Sigmoid colon (tissue), 4 donors: ENCODE data around the gene NTM.

Source experiments
- CTCF ChIP-seq, 4 experiments: fragments of 450-650 bp in 3 of 4; fragments of 200-600 bp in 1 of 4; IDR thresholded peaks; one replicate each; pipeline ENCODE4 v1.5.1; 2016 to 2019; ENCODE audit warnings: antibody characterized with exemption in 4 of 4, mild to moderate bottlenecking in 3 of 4, moderate library complexity in 2 of 4
- EP300 ChIP-seq, 4 donors: sonication (generic); formaldehyde crosslinking; IDR thresholded peaks; one replicate each; pipeline ENCODE4 v1.6.1; 2017; ENCODE audit warnings: antibody characterized with exemption in 4 of 4
- POLR2A ChIP-seq, 2 donors: fragments of 450-650 bp; IDR thresholded peaks; one replicate each; pipeline ENCODE4 v1.6.1; 2016; ENCODE audit warnings: antibody characterized with exemption in 2 of 2, mild to moderate bottlenecking in 2 of 2, moderate library complexity in 2 of 2
- POLR2AphosphoS5 ChIP-seq, 4 donors: sonication (generic); formaldehyde crosslinking; IDR thresholded peaks; one replicate each; pipeline ENCODE4 v1.6.1; 2017; ENCODE audit warnings: antibody characterized with exemption in 4 of 4

GRCh38 chr11:131481971-131482370, 111.6 kb downstream of the NTM start:
- TF ChIP-seq EP300 (IDR thresholded peaks at IDR 0.05) (no peak), CTCF (IDR thresholded peaks at IDR 0.05) (no peak), POLR2A (IDR thresholded peaks at IDR 0.05) (no peak), POLR2AphosphoS5 (IDR thresholded peaks at IDR 0.05) (no peak)
